NCI-H2171 treated with DMSO at 0.1 percent for 48 hours (cell line): ENCODE data around the gene MEIS3.
A peak's percentile ranks its signal among the peaks of the same experiment; 100 is the strongest.

Source experiments
- DNase-seq: peaks from one replicate; lab custom pipeline; 2025; lab: John Stamatoyannopoulos, UW

MEIS3 gene

DNA sequence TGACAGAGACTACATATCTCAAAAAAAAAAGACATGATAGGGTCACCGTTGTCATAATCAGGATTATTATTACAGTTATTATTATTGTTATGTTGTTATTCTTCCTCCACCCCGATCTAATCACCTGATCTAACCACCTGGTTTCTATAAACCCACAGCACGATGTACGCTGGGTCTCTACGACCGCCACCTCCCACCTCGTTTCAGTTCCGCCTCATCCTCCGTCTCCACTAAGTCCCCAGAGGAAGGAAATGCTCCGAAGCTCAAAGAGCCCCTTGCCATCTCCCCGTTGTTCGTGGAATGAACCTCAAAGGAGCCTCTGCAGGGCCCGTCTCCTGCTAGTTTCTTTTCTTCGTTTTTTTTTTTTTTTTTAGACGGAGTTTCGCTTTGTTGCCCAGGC is 15.9 kb upstream of the MEIS3 start:
- DNase-seq: no peak

DNA sequence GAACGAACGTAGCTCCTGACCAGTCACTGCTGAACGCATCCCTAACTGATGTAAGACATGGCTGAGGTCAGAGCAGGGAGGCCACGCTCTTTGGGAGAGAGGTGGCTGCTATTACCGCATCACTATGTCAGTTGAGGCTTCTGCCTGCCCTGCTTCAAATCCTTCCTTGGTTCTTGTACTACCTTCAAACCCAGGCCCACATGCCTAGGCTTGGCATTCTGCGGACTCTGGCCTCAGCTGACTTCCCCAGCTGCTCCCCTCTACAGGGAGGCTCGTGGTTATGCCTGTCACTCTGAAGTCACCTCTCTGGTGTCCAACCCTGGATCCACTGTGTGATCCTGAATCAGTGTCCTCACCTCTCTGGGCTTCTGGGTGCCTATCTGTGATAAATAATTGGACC is 14.8 kb upstream of the MEIS3 start:
- DNase-seq: no peak

DNA sequence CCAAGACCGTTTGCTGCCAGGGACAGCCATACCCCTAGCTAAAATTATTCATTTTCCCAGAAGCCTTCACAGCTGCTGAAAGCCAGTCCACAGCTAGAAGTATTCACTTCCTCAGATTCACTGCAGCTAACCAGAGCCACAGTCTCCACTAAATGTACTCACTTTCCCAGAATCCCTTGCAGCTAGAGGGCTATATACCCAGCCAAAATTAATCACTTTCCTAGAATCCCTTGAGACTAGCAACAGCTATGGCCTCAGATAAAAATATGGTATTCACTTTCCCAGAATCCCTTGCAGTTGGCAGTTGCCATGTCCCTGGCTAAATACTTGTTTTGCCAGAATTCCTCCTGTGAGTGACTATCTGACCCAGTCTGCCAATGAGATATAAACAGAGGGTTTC is 13.8 kb upstream of the MEIS3 start:
- peak; percentile 9 for DNase-seq

DNA sequence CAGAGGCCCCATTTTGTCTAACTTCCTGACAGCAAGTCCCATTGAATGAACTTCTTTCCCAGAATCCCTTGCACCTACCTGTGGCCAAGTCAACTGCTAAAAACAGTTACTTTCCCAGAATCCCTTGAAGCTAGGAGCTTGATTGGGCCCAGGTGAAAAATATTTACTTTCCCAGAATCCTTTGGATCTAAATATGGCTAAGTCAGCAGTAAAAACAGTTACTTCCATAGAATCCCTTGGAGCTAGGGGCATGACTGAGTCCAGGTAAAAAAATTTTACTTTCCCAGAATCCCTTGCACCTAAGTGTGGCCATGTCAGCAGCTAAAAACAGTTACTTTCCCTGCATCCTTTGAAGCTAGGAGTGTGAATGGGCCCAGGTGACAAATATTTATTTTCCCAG is 13.2 kb upstream of the MEIS3 start:
- no peak for DNase-seq

DNA sequence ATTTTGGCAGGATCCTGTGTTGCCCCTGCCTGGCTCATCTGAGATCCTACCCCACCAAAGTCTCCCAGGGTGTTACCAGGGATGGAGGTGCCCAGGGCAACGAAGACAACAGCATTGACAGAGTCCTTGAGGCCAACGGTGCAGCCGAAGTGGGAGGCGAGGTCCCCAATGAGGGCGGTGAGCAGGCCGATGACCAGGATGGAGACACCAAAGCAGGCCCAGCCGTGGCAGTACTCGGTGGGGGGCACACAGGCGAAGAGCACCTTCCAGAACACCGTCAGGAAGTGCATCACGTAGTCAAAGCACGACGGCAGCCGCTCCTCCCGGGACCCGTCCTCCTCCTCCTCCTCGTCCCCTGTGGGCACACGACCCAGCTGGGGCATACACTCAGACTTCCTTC is 12.8 kb upstream of the MEIS3 start:
- no peak for DNase-seq

DNA sequence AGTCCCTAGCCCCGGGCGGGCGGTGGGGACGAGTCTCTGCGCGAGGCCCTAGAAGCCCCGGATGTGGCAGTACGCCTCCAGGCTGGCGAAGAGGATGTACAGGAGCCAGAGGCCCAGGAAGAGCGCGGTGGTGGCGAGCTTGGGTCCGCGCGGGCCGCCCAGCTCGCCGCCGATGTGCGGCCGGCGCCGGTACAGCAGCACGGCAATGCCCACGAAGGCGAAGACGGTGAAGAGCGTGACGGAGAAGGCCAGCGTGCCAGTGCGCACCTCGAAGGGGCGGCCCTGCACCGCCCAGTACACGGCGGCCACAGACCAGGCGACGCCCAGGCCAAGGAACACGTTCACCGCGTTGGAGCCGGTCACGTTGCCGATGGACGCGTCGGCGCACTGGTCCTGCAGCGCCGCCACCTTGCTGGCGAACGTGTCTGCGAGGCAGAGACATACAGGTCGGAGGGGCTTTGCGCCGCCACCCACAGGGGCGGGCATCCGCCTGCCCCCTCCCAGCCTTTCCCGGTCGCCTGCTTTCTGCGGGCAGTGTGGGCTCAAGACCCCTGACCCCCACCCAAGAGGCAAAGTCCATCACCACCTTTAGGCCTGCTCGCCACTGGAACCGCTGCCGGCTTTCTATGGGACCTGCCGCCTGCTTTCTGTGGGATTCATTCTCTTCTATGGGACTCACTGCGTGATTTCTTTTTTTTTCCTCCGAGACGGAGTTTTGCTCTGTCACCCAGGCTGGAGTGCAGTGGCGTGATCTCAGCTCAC is 10.9 kb upstream of the MEIS3 start:
- DNase-seq: no peak

DNA sequence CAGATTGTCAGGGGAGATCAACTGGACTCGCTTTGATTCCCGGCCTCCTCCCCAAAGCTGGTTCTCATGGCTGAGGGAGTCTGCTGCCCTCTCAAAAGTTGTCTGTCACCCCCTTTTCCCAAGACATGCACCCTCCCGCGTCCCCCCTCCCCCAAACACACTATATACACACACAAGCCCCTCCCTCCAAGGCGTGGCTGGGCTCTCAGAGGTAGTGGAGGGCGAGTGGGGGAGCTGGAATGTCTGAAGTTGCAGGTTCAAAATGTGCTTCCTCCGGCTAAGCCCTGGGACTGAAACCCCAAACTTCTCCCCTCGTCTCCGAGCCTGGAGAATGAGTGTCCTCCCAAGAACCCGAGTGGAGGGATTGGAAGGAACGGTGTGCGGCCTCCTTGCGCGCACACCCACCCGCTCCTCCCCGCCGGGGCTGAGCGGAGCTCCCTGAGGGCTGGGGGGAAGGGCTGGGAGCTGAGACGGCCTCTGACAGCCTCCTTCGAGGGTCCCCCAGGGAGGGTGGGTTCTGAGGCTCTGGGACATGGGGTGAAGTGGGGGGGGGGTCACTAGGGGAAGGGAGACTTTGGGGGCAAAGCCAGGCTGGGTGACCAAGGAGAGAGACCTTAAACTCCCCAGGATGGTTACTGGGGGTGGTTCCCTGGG is 9.9 kb upstream of the MEIS3 start:
- no peak for DNase-seq

DNA sequence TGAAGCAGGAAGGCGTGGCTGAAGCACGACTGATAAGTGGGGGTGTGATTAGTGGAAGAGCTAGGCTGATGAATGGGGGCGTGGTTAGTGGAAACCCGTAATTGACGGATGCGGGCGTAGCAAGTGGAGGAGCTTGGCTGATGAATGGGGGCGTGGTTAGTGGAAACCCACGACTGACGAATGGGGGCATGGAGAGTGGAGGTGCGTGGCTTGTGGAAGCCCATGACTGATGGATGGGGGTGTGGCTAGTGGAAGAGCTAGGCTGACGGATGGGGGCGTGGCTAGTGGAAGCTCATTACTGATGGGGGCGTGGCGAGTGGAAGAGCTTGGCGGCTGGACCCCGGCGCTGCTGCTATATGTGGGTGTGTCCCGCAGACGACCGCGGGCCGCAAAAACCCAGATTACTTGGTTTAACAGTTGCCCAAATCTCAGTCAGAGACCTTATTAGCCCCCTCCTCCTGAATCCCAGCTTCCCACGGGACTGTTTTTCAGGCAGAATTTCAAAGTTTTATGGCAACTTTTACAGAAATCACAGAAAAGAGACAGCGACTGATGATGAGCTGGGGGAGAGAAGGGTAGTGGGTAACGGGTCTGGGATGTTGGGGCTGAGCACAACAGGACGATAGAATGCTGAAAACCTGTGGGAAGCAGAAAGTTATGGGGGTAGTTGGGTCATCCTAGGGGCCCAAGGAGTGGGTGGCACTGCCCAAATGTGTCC is 9.0 kb upstream of the MEIS3 start:
- peak; percentile 99 for DNase-seq

DNA sequence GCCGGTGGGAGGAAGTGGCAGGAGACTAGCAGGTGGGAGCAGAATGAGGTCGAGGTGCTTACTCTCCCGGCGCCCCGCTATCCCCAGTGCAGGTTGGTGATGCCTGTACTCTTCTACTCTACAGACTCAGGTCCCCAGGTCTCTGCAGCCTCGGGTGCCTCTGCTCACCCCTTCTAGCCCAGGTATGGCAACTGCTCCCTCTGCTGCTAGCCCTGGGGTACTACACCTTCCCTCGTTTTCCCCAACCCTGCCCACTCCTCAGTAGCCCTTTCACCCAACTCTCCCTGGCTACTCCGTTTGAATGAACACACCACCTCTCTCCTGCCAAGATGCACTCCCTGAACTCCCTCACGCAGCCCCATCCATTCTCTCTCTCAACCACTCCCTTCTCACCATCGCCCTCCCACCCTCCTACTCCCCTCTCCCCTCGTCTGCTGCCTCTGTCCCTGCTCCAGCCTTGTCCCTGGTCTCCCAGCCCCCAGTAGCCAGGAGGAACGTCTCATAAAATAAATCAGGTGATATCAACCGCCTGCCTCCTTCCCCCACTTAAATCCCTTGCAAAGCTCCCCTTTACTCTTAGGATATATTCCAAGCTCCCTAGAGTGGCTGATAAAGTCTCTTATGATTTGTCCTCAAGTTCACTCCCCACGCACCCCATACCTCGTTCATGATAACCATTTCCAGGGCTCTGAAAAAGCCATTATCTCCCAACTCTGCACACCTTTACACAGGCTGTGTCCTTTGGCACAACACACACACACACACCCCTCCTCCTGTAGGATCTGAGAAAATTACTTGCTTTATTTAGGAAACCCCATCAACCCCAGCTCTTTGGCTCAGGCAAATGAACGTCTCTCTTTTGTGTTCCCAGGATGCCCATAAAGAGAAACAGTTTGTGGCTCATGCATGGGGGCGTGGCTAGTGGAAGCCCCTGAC is 8.2 kb upstream of the MEIS3 start:
- DNase-seq: peak; percentile 82

DNA sequence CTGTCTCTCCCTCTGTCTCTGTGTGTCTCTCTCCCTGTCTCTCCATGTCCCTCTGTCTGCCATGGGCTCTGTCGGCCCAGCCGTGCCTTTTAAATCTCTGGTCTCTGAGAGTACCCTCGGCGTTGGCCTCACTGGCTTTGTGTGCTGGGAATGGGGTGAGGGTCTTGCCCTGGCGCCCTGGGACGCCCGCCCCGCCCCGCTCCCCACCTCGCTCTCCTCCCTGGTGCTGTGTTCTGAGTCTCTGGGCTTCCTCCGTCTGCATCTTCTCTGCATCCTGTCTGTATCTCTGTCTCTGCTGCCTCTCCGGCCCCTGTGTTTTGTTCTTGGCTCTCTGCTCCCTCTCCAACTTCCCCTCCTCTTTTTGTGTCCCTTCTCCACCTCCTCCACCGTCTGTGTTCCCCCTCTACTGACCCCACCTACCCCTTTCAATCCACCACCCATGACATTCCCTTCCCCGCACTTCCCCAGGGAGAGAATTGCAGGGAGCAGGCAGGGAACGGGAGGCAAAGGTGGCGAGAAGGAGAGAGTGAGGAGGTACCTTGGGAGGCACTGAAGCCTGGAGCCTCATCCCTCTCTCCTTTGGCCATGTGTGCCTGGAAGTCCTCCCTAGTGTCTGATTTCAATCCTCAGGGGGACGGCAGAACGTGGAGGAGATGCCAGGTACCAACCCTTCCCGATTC is 4.0 kb upstream of the MEIS3 start:
- no peak for DNase-seq

DNA sequence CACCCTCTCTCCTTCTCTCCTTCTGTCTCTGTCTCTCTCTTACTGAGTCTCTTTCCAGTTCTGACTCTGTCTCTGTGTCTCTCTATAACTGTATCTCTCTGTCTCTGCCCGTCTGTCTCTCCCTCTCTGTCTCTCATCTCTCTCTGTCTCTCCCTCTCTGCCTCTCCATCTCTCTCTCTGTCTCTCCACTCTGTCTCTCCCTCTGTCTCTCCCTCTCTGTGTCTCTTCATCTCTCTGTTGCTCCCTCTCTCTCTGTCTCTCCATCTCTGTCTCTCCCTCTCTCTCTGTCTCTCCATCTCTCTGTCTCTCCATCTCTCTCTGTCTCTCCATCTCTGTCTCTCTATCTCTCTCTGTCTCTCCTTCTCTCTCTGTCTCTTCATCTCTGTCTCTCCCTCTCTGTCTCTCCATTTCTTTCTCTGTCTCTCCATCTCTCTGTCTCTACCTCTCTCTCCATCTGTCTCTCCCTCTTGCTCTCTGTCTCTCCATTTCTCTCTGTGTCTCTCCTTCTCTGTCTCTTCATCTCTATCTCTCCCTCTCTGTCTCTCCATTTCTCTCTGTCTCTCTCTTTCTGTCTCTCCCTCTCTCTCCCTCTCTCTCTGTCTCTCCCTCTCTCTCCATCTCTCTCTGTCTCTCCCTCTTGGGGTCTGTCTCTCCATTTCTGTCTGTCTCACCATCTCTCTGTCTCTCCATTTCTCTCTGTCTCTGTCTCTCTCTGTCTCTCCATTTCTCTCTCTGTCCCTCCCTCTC is 3.3 kb upstream of the MEIS3 start:
- no peak for DNase-seq

DNA sequence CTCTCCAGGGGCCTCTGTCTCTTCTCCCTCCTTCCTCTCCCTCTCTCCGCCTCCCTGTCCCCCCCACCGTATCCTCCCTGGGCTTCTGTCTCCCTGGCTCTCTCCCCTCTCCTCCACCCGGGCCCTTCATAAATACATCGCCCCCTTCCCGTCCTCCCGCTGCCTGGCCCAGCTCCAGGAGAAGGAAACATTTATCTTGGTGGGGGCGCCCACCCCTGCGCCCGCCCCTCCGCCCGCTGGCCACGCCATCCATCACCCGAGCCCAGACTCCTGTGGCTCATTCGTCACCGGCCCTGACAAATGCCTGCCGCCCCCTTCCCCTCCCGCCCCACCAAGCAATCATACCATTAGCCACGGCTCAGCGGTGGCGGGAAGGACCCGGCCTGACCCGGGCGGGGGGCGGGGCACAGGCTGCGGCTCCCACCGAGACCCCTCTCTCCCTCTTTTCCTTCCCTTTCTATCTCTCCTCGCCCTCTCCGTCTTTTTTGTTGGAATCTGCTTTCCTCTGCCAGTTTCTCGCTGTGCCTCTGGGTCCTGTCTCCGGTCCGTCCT is 2.6 kb upstream of the MEIS3 start:
- peak; percentile 55 for DNase-seq

DNA sequence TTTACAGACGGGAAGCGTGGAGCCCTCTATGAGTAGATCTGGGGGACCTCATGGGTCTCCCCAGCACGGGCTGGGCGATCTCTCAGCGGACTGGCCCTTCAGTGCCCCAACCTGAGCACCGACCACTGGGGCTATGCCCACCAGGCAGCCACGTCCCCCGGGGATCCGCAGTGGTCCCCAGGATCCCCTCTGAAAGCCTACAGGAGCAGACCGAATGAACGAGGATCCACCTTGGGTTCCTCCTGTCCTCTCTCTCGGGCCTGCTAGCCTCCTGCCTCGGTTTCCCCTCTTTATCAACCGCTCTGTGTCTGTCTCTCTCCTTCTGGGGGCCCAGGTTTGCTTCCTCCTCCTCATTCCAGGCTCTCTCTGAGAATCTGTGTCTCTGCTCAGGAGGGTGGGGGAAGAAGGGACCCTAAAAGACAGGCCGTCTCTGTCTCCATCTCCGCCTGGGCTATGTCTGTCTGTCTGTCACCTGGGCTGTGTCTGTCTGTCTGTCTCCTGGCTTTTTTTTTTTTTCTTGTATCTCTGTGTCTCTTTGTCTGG is 2.0 kb upstream of the MEIS3 start:
- no peak for DNase-seq

DNA sequence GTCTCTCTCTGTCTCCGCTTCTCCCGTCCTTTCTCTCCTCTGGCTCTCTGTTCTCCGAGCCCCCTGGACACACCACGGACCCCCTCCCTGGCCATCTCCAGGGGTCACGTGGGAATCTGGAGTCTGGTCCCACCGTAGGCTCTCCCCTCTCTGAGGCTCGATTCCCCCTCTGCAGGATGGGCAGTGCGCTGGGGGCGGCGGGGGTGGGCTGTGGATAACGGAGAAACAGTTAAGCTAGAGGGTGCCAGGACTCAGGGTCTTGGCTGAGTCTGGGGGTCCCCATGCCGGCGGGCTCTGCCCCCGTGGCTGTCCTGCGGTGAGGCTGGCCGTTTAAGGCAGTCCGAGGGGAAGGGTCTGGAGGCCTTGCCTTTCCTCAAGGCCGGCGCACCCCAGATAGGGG is 462 bp upstream of the MEIS3 start:
- DNase-seq: no peak

DNA sequence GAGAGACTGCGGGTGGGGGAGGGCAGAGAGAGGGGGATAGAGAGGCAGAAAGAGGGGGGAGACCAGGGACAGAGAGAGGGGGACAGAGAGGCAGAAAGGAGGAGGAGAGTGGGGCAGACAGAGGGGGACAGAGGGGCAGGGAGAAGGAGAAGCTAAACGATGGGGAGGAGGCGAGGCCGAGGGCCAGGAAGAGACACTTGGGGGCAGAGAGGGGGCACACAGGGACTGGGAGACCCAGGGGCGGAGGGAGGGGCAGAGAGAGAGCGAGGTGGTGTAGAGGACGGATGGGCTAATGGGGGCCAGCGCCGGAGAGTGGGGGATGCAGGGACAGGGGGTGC is 666 bp downstream of the MEIS3 start:
- DNase-seq: no peak

DNA sequence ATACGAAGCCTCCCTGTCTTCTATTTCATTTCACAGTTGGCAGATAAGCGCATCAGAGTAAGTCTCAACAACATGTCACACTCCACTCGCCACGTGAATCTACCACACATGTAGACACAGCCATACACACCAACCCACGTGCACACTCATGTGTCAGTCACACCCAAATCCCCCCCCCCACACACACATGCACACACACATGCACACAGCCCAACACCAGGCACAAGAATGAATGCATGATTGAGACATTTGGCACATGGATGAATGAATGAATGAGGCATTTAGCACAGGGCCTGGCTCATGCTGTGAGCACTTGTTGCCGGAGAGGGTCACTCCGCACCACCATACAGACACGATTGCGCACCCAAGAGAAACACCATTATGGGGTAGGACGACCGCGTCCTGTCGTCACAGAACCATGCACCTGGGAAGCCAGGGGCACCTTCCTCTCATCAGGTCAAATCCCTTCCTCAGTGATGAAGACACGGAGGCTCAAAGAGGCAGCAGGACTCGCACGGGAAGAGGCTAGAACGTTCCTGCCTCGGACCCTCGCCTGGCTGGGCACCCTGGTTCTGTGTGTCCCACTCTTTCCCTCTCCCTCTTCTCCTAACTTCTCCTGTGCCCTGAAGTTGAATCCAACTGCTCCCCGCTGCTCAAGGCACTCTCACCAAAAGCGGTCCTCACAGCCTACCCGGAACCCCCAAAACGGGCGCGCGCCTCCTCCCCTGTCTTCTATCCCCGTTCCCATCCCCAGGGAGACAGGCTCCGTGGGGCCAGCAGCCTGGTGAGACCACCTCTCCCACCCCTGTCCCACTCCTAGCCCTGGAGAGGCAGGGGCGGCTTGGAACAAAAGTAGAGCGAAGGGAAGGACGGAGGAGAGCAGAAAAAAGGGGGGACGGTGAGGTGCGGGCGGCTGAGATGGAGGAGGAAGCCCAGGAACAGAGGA is 1.3 kb downstream of the MEIS3 start:
- no peak for DNase-seq

DNA sequence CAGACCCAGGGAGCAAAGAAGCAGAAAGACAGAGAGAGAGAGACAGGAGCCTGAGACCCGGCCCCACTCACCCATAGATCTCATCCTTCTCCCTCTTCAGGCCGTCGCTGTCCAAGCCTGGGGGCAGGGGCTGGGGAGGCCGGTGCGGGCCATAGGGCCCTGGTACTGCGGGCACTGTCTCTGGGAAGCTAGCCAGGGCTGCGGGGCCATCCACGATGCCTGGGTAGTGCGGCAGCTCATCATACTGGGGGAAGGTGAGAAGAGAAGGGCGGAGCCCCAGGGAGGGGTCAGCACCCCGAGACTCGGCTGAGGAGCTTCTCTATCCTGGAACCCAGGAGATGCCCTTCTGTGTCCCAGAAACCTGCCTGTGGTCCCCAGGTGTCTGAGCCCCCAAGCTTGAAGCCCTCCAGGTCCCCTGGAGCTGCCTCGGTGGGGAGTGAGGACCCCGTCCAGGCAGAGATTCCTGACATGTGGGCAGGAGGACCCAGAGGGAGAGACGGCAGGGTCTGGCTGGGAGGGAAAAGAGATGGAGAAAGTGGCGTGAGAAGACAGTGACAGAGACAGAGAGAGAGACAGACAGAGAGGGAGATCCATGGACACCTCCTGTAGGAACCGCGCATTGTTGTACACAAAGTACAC is 2.1 kb downstream of the MEIS3 start:
- DNase-seq: no peak

DNA sequence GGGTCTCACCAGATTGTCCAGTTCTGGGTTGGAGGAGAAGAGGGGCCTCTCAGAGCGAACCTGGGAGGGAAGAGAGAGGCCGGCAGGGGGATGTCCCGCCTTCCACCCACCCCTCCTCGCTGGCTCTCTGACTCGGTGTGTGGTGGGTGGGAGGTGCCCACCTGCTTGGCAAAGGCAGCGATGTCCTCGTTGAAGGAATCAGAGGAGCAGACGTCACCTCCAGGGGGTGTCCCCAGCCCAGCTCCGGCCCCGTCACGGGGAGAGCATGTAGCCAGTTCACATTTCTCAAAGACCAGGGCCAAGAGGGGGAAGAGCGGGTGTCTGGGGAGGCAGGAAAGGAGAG is 2.7 kb downstream of the MEIS3 start:
- DNase-seq: no peak
